ENCODE results near the gene RPS19.

RPS19 gene

GRCh38 chr19:41883821-41884733, 24.0 kb downstream of the RPS19 start:
- peak; percentile 96 for DNase-seq (ENCODE audit: insufficient read length, low spot score)
- TF ChIP-seq POLR2A (IDR thresholded peaks at IDR 0.05; ENCODE audit: low read depth, low read length): peak; percentile 89
- peak; percentile 43 for TF ChIP-seq POU2F2 (IDR thresholded peaks at IDR 0.05; ENCODE audit: low read depth, low read length)
- no peak for TF ChIP-seq PAX5 (IDR thresholded peaks at IDR 0.05; ENCODE audit: insufficient read depth, low read length, severe bottlenecking)
- TF ChIP-seq SPI1 (IDR thresholded peaks at IDR 0.05; ENCODE audit: low read depth, low read length): no peak
- TF ChIP-seq TAF1 (IDR thresholded peaks at IDR 0.05; ENCODE audit: low read depth, low read length): peak; percentile 72; the same call in 1 of the 2 replicates
- TF ChIP-seq POLR2AphosphoS5 (IDR thresholded peaks at IDR 0.05; ENCODE audit: low read depth, low read length): peak; percentile 72

GRCh38 chr19:41886761-41887710, 27.0 kb downstream of the RPS19 start:
- no peak for DNase-seq (ENCODE audit: insufficient read length, low spot score)
- TF ChIP-seq PAX5 (IDR thresholded peaks at IDR 0.05; ENCODE audit: insufficient read depth, low read length, severe bottlenecking): no peak
- TF ChIP-seq TAF1 (IDR thresholded peaks at IDR 0.05; ENCODE audit: low read depth, low read length): no peak
- FAIRE-seq: peak; percentile 80

More at GRCh38 chr19:41883821-41884733, 24.0 kb downstream of the RPS19 start:
- FAIRE-seq: peak; percentile 98

GRCh38 chr19:41887711-41888382, 27.8 kb downstream of the RPS19 start:
- FAIRE-seq: peak; percentile 75
- TF ChIP-seq TAF1 (IDR thresholded peaks at IDR 0.05; ENCODE audit: low read depth, low read length): no peak
- 0 out of 2 replicates have a peak, but pooled peaks have one; percentile 28 for TF ChIP-seq POU2F2 (IDR thresholded peaks at IDR 0.05; ENCODE audit: low read depth, low read length)
- TF ChIP-seq SPI1 (IDR thresholded peaks at IDR 0.05; ENCODE audit: low read depth, low read length): no peak
- no peak for TF ChIP-seq POLR2A (IDR thresholded peaks at IDR 0.05; ENCODE audit: low read depth, low read length)
- TF ChIP-seq POLR2AphosphoS5 (IDR thresholded peaks at IDR 0.05; ENCODE audit: low read depth, low read length): no peak; the same call in 1 of the 2 replicates
- TF ChIP-seq PAX5 (IDR thresholded peaks at IDR 0.05; ENCODE audit: insufficient read depth, low read length, severe bottlenecking): no peak
- no peak for DNase-seq (ENCODE audit: insufficient read length, low spot score)

GRCh38 chr19:41888926-41889325, 28.9 kb downstream of the RPS19 start:
- FAIRE-seq: no peak
- no peak for DNase-seq (ENCODE audit: insufficient read length, low spot score)
- TF ChIP-seq TAF1 (IDR thresholded peaks at IDR 0.05; ENCODE audit: low read depth, low read length) (no peak), POLR2AphosphoS5 (IDR thresholded peaks at IDR 0.05; ENCODE audit: low read depth, low read length) (no peak), SPI1 (IDR thresholded peaks at IDR 0.05; ENCODE audit: low read depth, low read length) (no peak), POLR2A (IDR thresholded peaks at IDR 0.05; ENCODE audit: low read depth, low read length) (no peak)

- no peak for TF ChIP-seq POLR2A (IDR thresholded peaks at IDR 0.05; ENCODE audit: low read depth, low read length)
- TF ChIP-seq PAX5 (IDR thresholded peaks at IDR 0.05; ENCODE audit: insufficient read depth, low read length, severe bottlenecking): no peak
- no peak for TF ChIP-seq TAF1 (IDR thresholded peaks at IDR 0.05; ENCODE audit: low read depth, low read length)
- no peak for TF ChIP-seq POLR2AphosphoS5 (IDR thresholded peaks at IDR 0.05; ENCODE audit: low read depth, low read length)
- DNase-seq (ENCODE audit: insufficient read length, low spot score) (no peak), FAIRE-seq (no peak)
Measured at GRCh38 chr19:41889896-41890295, 29.8 kb downstream of the RPS19 start.

GRCh38 chr19:41890936-41891335, 30.9 kb downstream of the RPS19 start:
- TF ChIP-seq TAF1 (IDR thresholded peaks at IDR 0.05; ENCODE audit: low read depth, low read length) (no peak), PAX5 (IDR thresholded peaks at IDR 0.05; ENCODE audit: insufficient read depth, low read length, severe bottlenecking) (no peak), POU2F2 (IDR thresholded peaks at IDR 0.05; ENCODE audit: low read depth, low read length) (no peak), POLR2AphosphoS5 (IDR thresholded peaks at IDR 0.05; ENCODE audit: low read depth, low read length) (no peak), POLR2A (IDR thresholded peaks at IDR 0.05; ENCODE audit: low read depth, low read length) (no peak), SPI1 (IDR thresholded peaks at IDR 0.05; ENCODE audit: low read depth, low read length) (no peak)
- no peak for FAIRE-seq
- no peak for DNase-seq (ENCODE audit: insufficient read length, low spot score)

GRCh38 chr19:41892173-41892902, 32.3 kb downstream of the RPS19 start:
- FAIRE-seq: no peak
- TF ChIP-seq SPI1 (IDR thresholded peaks at IDR 0.05; ENCODE audit: low read depth, low read length) (no peak), POLR2AphosphoS5 (IDR thresholded peaks at IDR 0.05; ENCODE audit: low read depth, low read length) (no peak), POLR2A (IDR thresholded peaks at IDR 0.05; ENCODE audit: low read depth, low read length) (no peak), PAX5 (IDR thresholded peaks at IDR 0.05; ENCODE audit: insufficient read depth, low read length, severe bottlenecking) (no peak), POU2F2 (IDR thresholded peaks at IDR 0.05; ENCODE audit: low read depth, low read length) (no peak), TAF1 (IDR thresholded peaks at IDR 0.05; ENCODE audit: low read depth, low read length) (no peak)
- no peak for DNase-seq (ENCODE audit: insufficient read length, low spot score)

GRCh38 chr19:41893899-41894298, 33.8 kb downstream of the RPS19 start:
- DNase-seq (ENCODE audit: insufficient read length, low spot score) (no peak), FAIRE-seq (peak; percentile 66)
- TF ChIP-seq POLR2A (IDR thresholded peaks at IDR 0.05; ENCODE audit: low read depth, low read length): no peak
- no peak for TF ChIP-seq PAX5 (IDR thresholded peaks at IDR 0.05; ENCODE audit: insufficient read depth, low read length, severe bottlenecking)
- TF ChIP-seq POU2F2 (IDR thresholded peaks at IDR 0.05; ENCODE audit: low read depth, low read length): no peak

Data from GM12891 (cell line).